Mucosa of gallbladder (tissue), 1 donor: Measurements from ENCODE around the gene ELOF1. TPM values are rescaled to one million over a fixed set of nuclear protein-coding genes. Genes with fewer than 3 reads are reported as not detected.
"Not testable (repeated sequence)": the region's sequence is repeated elsewhere in the genome, so short reads cannot be mapped to it uniquely, and the experiment has no call there.

Experiments
- DNase-seq: peaks from one replicate; pipeline ENCODE4 v3.0.0-alpha.2; 2020; ENCODE audit warnings: low spot score
- total RNA-seq: library from RNA; stranded (reverse); gene quantifications from one replicate; pipeline ENCODE4 v1.2.1, GENCODE V29; 2021
- donor health status: DM: no; HTN: no; CAD: no.

ELOF1 gene
- total RNA-seq, 1 donor from 2014 or later, result 53.8 TPM

DNA sequence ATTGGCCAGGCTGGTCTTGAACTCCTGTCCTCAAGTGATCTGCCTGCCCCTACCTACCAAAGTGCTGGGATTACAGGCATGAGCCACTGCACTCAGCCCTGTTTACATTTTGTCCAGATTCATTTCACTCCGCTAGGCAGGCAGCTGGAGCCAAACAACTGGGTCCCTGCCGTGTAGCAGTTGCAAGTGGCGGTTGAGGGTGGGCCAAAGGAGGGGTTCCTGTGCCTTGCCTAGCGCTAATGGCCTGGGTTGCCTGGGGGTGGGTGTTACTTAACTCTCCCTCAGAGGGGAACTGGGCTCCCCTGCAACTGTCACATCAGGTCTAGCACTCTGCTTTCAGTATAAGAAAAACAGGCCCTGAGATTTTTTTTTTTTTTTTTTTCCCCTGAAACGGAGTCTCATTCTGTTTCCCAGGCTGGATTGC lies 11.0 kb upstream of the ELOF1 start:
- no peak for DNase-seq

DNA sequence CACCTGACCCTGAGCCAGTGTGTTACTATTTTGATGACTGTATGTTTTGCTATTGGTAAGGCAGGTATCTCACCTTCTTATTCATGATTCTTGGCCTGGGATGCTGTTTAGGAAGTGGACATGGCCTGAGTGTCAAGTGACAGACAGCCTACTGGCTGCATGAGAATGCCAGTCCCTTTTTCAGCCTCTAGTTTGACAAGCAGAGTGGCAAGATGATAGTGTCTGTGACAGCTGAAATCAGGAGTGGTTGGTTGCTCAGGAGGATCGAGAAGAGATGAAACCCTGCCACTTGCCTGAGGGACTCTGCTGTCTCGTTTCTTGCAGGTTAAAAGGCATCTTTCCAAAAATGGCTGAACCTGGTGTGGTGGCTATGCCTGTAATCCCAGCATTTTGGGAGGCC lies 7.1 kb upstream of the ELOF1 start:
- no peak for DNase-seq

- not testable (repeated sequence) for DNase-seq
These were observed 6.6 kb upstream of the ELOF1 start for GRCh38 chr19:11565649-11565980.

- DNase-seq, result not testable (repeated sequence)
These were observed 5.2 kb upstream of the ELOF1 start for GRCh38 chr19:11564082-11564807.

- DNase-seq, result no peak
These were observed 4.5 kb upstream of the ELOF1 start for GRCh38 chr19:11563532-11563931.

GRCh38 chr19:11560404-11561051 lies 1.5 kb upstream of the ELOF1 start:
- DNase-seq, result peak; percentile 47

- DNase-seq, result no peak
These were observed 2.2 kb downstream of the ELOF1 start for GRCh38 chr19:11556634-11557420.

- DNase-seq, result no peak
These were observed 3.8 kb downstream of the ELOF1 start for GRCh38 chr19:11555246-11555645.

DNA sequence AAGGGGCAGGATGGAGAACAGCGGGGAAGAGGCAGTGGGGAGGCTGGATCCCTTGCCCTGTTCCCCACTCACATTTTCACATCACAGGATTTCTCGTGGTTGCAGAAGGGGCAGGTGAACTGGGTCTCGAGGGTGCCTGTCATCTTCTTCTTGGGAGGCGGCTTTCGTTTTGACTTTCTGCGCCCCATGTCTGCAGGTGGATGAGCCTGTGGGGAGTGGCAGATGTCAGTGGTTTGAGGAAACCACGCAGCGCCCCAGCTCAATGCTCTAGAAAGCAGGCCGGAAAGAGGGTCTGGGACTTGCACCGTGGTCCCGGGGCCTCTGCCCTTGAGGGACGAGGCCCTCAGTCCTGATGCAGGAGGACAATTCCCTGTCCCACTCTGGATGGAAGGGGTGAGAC lies 4.9 kb downstream of the ELOF1 start:
- DNase-seq, result no peak

DNA sequence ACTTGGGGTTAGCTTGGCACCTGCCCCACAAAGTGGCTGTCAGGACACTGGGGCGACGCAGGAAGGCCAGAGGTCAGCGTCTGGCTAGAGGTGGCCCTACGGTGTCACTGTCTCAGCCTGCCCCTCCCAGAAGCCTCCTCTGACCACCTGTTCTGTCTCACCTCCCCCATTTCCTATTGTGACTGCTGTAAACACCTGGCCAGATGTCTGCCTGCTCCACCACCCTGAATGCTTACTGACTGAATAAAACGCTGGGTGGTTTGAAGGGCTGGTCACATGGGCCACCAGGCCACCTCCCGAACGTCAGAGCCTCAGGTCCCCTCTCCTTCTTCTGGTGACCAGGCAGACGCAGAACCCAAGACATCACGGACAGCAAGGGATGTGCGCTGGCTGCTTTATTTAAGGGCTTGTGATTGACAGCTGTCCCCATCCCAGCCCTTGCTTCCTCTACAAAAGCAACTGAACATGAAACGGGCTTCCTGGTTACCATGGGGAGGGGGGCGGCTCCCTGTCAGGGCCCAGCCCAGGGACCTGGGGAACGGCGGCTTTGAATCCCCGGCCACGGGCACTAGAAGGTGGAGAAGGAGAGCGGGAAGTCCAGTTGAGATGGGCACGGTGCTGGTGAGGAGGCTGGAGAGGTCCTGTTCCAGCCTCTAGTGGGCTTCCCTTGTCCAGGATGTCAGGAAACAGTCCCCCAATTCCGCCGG lies 6.2 kb downstream of the ELOF1 start:
- DNase-seq, result no peak

GRCh38 chr19:11551603-11552235 lies 7.3 kb downstream of the ELOF1 start:
- DNase-seq, result no peak

DNA sequence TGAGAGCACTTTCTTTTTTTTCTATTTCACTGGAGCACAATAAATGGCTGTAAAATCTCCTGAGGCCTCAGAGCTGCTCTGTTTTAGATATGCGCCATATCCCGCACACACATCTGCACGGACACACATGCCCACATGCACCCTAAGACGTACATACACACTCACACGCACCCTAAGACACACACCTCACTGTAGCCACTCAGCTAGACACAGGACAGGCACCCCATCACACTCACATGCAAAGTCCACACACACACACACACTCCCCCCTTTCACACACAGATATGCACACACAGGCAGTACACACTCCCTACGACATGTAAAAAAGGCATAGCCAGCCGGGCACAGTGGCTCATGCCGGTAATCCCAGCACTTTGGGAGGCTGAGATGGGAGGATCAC lies 8.8 kb downstream of the ELOF1 start:
- DNase-seq, result no peak

DNA sequence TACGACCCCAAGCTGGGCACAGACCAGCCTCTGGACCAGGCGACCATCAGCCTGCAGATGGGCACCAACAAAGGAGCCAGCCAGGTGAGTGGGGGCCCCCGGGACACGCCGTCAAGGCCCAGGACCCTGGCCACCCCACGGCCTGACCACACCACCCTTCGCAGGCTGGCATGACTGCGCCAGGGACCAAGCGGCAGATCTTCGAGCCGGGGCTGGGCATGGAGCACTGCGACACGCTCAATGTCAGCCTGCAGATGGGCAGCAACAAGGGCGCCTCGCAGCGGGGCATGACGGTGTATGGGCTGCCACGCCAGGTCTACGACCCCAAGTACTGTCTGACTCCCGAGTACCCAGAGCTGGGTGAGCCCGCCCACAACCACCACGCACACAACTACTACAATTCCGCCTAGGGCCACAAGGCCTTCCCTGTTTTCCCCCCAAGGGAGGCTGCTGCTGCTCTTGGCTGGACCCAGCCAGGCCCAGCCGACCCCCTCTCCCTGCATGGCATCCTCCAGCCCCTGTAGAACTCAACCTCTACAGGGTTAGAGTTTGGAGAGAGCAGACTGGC lies 9.6 kb downstream of the ELOF1 start:
- no peak for DNase-seq

GRCh38 chr19:11547929-11548700 lies 10.9 kb downstream of the ELOF1 start:
- no peak for DNase-seq

GRCh38 chr19:11541238-11541637 lies 17.8 kb downstream of the ELOF1 start:
- DNase-seq, result no peak

DNA sequence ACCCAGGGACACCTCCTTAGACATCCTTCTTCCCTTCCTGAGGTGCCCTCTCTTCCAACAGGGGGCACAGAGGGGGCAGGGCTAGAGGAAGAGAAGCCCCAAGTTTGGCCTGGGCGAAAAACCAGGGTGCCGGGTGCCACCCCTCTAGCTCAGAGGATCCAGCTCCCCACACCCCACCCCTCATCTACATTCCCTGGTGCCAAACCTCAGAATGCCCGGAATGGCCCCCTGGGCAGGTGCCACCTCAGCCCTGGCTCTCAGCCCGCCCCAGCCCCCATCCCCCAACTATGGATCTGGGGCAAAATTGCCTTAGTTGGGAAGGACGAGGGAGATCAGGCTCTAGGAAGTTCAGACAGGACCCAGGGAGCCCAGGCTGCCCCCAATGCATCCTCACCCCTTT lies 18.4 kb downstream of the ELOF1 start:
- DNase-seq, result no peak

- no peak for DNase-seq
These were observed 19.3 kb downstream of the ELOF1 start for GRCh38 chr19:11539495-11540365.

DNA sequence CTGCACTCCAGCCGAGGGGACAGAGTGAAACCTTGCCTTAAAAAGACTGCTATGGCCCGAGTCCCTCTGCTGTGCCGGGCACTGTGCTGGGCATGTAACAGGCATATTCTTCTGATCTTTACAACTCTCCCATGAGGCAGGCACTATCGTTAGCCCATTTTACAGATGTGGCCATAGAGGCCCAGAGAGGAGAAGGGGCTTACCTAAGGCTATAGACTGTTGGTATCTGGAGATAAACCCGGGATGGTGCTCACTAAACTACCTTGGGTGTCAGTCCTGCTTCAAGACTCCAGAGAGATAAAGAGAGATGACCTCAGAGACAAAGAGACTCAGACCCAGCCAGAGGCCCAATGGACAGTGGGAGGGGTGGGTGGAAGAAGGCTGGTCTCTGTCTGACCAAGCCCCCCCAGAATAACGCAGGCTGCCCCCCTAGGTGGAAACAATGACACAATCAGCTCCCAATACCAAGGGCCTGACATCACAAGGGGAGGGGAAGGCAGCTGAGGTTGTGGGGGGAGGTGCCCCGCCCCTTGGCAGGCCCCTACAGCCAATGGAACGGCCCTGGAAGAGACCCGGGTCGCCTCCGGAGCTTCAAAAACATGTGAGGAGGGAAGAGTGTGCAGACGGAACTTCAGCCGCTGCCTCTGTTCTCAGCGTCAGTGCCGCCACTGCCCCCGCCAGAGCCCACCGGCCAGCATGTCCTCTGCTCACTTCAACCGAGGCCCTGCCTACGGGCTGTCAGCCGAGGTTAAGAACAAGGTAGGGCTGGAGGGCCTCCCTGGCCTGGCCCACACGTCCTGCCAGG lies 20.6 kb downstream of the ELOF1 start, which contains the start of gene CNN1:
Gene CNN1 (plus strand): TSS at position 620 of the 805 bp plus-strand sequence. CDS start 77 bp downstream, at position 697.
- DNase-seq, result peak; percentile 72
